ENCODE data around the gene BAD.

BAD gene

DNA sequence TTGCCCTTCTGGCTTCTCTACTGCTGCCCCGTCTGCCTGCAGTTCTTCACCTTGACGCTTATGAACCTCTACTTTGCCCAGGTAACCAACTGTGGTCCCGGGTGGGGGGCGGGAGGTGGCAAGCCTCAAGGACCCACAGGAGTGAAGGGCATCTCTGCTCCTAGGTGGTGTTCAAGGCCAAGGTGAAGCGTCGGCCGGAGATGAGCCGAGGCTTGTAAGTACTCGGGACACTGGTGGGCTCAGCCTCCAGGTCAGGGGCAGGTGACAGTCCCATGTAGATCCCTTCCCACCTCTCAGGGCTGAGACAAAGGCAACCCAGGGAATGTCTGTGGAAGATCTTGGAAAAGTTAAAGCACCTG is 2.3 kb upstream of the BAD start:
- no peak for DNase-seq
- Histone ChIP-seq H3K27ac (no peak overlapping the region), H3K4me1 (peaks cover 0 to 41% (median 35%) of the 10 kb centered on the region in 4 donors), H3K4me3 (peak overlapping the region in 1 of 2 donors; percentile 90), H3K27me3 (peaks cover 0 to 36% of the 10 kb centered on the region in 2 donors), H3K9me3 (no peaks in the 10 kb centered on the region), H3K36me3 (peaks cover 0 to 12% (median 6%) of the 10 kb centered on the region in 3 donors)
- intact Hi-C loops (cut with DNase I; ENCODE audit: low total_unique reads) = no loop called here
- TF ChIP-seq, protein P1, sequence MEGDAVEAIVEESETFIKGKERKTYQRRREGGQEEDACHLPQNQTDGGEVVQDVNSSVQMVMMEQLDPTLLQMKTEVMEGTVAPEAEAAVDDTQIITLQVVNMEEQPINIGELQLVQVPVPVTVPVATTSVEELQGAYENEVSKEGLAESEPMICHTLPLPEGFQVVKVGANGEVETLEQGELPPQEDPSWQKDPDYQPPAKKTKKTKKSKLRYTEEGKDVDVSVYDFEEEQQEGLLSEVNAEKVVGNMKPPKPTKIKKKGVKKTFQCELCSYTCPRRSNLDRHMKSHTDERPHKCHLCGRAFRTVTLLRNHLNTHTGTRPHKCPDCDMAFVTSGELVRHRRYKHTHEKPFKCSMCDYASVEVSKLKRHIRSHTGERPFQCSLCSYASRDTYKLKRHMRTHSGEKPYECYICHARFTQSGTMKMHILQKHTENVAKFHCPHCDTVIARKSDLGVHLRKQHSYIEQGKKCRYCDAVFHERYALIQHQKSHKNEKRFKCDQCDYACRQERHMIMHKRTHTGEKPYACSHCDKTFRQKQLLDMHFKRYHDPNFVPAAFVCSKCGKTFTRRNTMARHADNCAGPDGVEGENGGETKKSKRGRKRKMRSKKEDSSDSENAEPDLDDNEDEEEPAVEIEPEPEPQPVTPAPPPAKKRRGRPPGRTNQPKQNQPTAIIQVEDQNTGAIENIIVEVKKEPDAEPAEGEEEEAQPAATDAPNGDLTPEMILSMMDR (IDR thresholded peaks at IDR 0.05) = no peak

DNA sequence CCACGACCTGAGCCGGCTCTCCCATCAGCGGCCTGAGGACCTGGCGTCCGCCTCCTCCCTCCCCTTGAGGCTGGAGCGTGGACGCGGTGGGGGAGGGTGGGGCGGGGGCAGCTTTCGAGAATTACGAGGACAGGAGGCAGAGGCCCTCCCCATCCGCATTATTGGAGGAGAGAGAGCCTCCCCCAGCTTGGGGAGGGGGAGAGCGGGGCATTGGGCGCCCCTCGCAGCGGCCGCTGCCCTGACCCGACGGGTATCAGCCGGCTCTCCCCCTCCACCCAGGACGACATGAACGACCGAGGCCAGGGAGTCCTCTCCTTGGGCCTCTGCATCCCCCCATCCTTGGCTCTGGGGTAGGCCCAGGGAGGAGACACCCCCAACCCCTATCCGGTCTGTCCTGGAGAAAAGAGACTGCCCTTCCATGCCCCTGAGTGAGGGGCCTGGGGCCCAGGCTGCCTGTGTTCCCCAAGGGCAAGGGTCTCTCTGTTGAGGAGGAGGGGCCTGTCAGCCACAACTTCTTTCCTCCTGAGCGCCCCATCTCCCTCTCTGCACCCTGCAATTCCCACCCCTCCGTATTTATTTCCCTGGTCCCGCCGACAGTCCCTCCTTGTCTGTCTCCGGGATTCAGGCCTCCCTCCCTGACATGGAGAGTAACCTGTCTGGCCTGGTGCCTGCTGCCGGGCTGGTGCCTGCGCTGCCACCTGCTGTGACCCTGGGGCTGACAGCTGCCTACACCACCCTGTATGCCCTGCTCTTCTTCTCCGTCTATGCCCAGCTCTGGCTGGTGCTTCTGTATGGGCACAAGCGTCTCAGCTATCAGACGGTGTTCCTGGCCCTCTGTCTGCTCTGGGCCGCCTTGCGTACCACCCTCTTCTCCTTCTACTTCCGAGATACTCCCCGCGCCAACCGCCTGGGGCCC is 1.7 kb upstream of the BAD start:
- DNase-seq = no peak
- TF ChIP-seq, protein P1 (IDR thresholded peaks at IDR 0.05) = no peak
- intact Hi-C loops (cut with DNase I; ENCODE audit: low total_unique reads) = no loop called here

DNA sequence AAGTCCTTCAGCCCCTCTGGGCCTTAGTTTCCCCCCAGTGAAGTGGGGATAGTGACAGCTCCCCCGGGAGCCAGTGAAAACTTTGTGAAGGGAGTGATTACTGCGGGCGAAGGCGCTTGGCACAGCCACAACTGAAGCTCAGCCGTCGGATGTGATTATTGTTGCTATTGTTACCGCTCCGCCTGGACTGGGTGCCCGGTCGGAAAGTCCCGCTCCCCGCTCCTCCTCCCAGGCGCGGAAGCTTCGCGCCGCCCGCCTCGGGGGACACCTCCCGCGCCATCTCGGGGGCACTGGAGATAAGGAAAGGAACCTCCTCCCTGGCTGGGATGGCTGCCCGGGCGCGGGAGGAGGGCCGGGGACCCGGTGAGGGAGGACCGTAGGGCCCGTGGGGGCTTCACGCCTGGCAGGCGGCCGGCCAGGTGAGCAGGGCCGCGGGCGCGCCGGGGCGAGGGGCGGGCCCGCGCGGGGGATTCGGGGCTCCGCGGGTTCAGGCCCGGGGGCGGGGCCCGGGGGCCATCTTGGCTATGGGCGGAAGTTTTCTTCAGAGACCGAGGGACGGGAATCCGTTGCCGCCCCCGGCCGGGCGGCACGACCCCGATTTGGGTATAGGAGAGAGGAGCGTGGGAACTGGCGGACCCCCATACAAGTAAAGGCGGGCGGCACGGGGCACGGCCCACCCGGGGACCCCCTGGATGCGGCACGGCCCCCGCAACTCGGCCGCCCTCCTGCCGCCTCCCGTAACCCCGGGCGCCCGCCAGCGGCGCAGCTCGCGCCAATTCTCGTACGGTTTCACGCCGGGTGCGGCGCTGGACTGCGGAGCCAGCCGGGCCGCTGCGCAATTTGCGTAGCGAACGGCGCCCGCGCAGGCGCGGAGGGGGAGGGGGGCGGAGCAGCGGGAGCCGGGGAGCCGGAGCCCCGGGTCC is 758 bp upstream of the BAD start, which contains the start of gene GPR137:
GPR137 (plus strand) TSS at position 887 of the 923 bp plus-strand sequence. CDS start 677 bp downstream, outside the sequence.
- H3K4me1 ChIP-seq = peaks cover 0 to 32% (median 27%) of the 10 kb centered on the region in 4 donors

More for the DNA sequence above, 1.7 kb upstream of the BAD start:
- Histone ChIP-seq H3K9me3 (no peaks in the 10 kb centered on the region), H3K4me3 (peak overlapping the region; percentile 82 to 90), H3K36me3 (peaks cover 0 to 18% (median 9%) of the 10 kb centered on the region in 3 donors), H3K4me1 (peaks cover 0 to 35% (median 29%) of the 10 kb centered on the region in 4 donors), H3K27ac (peak overlapping the region; percentile 98), H3K27me3 (peaks cover 0 to 29% of the 10 kb centered on the region in 2 donors)

DNA sequence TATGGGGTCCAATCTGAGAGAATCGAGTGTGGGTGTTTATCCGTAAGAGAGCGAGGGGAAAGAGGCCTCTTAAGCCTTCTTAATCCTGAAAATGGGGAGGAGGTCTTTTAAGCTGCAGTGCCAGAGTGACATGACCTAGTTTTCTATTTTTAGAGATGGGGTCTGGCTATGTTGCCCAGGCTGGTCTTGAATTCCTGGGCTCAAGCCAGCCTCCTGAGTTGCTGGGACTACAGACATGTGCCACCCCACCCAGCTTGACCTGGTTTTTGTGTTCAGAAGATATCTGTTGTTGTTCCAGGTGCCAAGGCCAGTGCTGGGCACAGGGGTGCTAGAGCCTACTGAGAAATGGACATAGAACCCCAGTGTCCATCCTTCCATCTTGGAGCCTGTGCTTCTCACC is 1.4 kb downstream of the BAD start:
- H3K9me3 ChIP-seq = no peaks in the 10 kb centered on the region

More for the DNA sequence above, 758 bp upstream of the BAD start, which contains the start of gene GPR137:
- H3K9me3 ChIP-seq = no peaks in the 10 kb centered on the region
- DNase-seq = peak; percentile 86 to 94
- TF ChIP-seq, protein P1 (IDR thresholded peaks at IDR 0.05) = peak in 1 of 2 experiments; percentile 17
- peaks cover 4 to 26% (median 9%) of the 10 kb centered on the region in 3 donors for H3K36me3 ChIP-seq
- H3K4me3 ChIP-seq = peak within 1 kb of the TSS; percentile 82 to 90
- intact Hi-C loops (cut with DNase I; ENCODE audit: low total_unique reads) = no loop called here
- H3K27ac ChIP-seq = peak within 1 kb of the TSS; percentile 98
- peaks cover 0 to 20% of the 10 kb centered on the region in 2 donors for H3K27me3 ChIP-seq

More for the DNA sequence above, 1.4 kb downstream of the BAD start:
- Histone ChIP-seq H3K4me1 (peaks cover 0 to 32% (median 26%) of the 10 kb centered on the region in 4 donors), H3K27ac (peak overlapping the region in 1 of 2 donors; percentile 98), H3K4me3 (no peak overlapping the region), H3K27me3 (peaks cover 0 to under 1% of the 10 kb centered on the region in 2 donors), H3K36me3 (peaks cover 10 to 37% (median 20%) of the 10 kb centered on the region in 3 donors)
- intact Hi-C loops (cut with DNase I; ENCODE audit: low total_unique reads) = no loop called here
- no peak for DNase-seq
- TF ChIP-seq, protein P1 (IDR thresholded peaks at IDR 0.05) = no peak

All from tibial artery (tissue), 4 donors.